HG02642 (cell line): ENCODE measurements around the gene MYPOP.

Experiments
- ATAC-seq: cut with Tn5 transposase; IDR thresholded peaks from one replicate; pipeline ENCODE4 v1.9.1; 2021; ENCODE audit warnings: mild to moderate bottlenecking; ENCODE audit not compliant: unreplicated experiment, poor library complexity

The MYPOP gene, protein sequence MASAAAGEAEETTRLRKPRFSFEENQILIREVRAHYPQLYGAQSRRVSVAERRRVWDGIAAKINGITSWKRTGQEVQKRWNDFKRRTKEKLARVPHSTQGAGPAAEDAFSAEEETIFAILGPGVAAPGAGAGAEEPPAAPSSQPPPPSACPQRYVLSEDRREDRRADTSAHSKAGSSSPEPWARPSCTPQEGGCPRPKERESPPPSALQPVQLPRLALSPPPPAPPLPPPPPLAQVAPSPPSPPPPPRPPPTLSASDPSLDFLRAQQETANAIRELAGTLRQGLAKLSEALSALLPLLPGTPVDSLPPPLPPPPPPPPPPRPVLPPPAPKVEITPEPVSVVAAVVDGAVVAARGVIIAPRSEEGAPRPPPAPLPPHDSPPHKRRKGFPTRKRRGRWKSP

DNA sequence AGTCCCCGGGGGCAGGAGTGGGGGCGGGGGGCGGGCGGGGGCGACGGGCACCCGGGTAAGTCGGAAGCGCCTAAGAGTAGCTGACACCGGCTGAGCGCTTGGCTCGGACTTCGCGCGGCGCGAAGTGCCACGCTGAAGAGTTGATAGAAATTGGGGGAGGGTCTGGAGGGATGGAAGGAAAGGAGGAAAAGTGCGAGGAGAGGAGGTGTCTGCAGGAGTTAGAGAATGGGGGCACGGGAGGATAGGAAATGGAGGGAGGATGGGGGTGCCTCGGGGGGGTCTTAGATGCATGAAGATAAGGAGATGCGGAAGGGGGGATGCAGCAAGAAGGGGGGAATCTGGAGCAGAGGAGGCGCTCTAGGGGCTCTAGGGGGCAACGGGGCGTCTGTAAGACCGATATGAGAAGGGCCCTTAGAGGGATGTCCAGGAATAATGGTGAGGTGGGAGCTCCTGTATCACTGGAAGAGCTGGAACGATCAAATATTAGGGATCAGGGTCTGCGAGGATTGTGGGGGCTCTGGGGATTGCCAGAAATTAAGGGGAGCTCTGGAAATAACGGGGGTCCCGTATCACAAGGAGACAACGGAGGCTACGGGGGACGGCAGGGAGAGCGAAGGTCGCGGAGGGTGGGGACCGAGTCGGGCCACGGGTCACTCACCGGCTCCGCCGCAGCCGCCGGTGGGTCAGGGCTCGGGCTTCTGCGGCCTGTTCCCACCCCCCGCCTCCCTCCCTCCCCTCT, at the start of gene MYPOP:
TSS of gene MYPOP (minus strand) at position 702 of the 739 bp plus-strand sequence. CDS start 840 bp downstream, outside the sequence.
- no peak for ATAC-seq

DNA sequence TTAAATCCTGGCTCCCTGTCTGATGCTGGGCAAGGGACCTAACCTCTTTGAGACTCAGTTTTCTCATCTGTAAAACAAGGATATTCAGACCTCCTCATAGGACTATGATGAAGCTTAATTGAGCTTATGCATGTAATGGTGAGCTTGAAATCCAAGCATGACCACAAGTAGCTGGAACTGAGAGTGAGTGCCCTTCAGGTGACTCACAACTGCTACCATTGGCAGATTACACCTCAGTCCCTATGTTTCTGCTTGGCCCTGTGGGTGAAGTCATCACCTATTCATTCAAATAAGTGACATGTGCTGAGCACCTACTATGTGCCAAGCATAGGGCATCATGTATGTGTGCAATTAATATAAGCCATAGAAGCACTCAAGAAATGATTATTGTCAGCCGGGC, 45.5 kb upstream of the MYPOP start:
- ATAC-seq, result no peak

DNA sequence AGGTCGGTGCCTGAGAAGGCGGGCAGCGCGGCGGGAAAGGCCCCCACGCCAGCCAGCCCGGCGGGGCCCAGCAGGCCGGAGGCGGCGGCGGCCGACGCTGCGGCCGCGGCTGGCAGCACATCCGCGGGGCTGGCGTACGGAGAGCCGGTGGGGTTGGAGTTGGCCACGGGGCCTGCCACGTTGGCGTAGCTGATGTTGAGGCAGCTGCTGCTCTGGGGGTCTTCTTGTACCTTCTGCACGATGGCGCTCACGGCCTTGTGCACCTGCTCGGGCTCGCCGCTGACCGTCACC, 38.0 kb upstream of the MYPOP start:
- no peak for ATAC-seq

DNA sequence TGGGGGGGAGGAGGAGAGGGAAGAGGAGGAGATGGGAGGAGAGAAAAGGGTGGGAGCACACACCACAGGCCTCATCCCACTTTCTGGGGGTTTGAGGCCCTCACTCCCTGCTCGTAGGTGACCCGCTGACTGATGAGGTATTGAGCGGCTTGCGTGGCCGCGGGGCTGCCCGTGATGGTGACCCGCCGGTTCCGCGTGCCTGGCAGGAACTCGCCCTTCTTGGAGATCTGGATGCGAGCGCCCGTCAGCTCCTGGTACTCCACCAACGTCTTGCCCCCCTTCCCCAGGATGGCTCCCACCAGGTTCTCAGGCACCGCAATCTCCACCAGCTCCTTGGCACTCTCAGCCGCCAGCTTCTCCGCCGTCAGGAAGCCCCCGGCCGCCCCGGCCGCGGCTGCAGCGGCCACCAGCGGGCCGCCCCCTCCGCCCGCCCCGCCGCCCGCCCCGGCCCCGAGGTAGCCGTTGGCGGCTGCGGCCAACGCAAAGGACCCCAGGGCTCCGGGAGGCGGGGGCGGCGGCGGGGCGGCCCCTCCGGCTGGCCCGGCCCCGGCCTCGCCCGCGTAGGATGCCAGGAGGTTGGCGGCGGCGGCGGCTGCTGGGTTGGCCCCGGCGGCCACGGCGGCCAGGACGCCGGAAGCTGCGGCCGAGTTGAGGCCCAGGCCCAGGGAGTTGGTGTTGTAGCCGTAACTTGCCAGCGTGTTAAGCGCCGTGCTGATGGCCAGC, 37.5 kb upstream of the MYPOP start:
- ATAC-seq, result no peak

DNA sequence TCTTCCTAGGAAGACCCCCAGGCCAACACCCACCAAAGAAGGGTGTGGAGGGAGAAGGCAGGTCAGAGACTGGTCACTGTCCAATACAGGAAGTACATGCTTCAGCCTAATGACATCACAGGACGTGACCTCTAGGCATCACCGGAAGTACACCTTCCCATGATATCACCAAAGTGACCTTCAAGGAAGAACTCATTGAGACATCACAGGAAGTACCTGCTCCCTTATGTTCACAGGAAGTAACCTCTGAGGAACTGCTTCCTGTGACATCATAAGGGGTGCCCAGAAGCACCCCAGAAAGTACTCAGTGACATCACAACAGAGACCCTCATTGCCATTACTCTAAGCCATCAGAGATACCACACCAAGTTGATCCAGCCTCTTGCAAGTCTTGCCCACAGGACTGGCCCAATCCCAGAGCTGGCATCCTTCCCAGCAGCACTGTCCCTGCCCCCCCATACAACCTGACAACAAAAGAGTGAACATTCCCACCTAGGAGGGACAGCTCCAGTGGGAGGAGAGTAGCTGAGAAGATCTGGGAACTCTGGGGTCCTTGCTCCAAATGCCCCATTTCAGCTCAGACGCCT, 36.4 kb upstream of the MYPOP start:
- ATAC-seq, result no peak

DNA sequence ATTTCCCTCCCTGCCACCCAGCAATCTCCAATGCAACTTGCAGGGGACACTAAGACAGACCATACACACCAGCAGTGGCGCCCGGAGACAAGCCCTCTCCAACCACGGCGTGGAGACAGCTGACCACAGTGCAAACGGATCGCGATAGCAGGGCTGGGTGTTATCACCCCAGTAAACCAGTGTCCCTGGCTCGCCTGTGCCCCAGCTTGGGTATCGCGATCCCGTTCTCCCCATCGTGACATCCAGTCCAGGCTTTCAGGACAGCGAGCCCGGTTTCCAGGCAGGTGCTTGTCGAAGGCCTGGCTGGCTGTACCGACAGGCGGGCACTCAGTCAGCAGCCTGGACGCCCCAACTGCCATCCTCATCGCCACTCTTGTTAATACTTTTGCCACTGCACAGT, 32.9 kb upstream of the MYPOP start:
- no peak for ATAC-seq

DNA sequence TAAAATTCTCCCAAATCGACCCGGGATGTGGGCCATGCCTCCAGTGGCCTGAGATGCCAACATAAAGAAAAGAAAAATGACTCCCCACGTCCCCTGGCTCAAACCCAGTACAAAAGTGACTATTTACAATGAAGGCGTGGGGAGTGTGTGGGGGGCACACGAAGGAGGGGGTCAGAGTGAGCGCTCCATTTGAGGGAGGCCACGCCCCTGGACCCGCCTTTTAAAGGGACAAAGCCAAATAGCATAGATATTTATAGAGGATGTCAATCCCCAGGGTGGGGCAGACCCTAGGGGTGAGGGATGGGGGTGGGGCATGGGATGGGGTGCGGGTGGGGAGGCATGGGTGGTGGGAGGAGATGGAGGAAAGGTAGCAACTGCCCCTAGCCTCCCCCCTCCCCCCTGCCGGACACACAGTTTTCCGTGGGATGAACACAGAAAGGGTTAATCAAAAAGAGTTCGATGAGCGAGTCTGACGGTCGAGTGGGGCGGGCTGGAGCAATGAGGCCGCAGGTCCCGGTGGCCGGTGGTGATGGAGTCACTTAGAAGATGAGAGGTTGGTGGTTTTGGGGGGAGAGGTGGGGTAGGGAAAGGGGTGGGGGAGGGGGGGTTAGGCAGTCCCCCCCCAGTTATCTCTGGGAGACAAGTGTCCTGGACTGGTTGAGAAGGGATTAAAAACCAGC, 32.3 kb upstream of the MYPOP start:
- no peak for ATAC-seq

DNA sequence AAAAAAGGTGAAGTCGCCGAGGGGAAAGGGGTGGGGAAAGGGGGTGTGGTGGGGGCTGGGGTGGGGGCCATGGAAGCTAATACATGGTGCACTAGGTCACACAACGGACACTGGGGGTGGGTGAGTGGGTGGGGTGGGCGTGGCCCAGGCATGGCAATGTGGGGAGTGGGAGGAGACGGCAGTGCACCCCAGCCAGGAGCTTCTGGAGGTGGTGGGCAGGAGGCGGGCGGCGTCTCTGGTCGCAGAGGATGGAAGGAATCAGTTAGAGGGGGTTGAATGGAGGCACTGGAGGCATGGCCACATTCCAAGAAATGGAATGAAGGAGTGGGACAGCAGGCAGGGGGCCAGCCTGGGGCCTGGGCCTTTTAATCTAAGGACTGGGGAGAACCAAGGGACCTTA, 31.3 kb upstream of the MYPOP start:
- ATAC-seq, result no peak

DNA sequence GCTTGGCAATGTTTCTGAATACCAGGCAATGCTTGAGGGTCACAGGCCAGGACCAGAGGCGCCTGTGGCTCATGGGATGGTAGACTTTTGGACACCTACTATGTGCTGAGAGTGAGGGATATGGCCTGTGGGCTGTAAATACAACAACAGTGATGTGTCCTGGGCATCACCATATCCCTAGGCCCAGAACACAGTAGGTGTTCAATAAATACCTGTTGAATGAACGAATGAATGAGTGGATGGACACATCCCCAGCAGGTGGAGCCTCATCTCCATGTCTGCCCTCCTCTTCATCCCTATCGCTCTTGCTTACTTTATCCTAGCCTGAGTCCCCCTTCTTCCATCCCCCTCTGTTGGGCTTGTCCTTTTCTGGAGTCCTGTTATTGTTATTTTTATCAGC, 28.6 kb upstream of the MYPOP start:
- no peak for ATAC-seq

DNA sequence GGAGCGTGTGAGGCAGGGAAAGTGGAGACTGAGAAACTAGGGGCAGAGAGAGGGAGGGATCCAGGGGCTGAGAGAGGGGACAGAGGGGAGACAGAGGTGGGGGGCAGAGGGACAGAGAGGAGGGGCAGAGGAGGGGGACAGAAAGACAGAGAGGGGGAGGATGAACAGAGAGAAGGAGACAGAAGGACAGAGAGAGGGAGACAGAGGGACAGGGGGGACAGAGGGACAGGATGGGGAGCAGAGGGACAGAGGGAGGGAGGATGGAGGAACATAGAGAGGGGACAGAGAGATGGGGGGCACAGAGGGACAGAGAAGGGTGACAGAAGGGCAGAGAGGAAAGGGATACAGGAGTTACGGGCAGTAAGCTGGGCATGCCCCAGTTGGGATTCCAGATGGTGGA, 26.8 kb upstream of the MYPOP start:
- ATAC-seq, result no peak

DNA sequence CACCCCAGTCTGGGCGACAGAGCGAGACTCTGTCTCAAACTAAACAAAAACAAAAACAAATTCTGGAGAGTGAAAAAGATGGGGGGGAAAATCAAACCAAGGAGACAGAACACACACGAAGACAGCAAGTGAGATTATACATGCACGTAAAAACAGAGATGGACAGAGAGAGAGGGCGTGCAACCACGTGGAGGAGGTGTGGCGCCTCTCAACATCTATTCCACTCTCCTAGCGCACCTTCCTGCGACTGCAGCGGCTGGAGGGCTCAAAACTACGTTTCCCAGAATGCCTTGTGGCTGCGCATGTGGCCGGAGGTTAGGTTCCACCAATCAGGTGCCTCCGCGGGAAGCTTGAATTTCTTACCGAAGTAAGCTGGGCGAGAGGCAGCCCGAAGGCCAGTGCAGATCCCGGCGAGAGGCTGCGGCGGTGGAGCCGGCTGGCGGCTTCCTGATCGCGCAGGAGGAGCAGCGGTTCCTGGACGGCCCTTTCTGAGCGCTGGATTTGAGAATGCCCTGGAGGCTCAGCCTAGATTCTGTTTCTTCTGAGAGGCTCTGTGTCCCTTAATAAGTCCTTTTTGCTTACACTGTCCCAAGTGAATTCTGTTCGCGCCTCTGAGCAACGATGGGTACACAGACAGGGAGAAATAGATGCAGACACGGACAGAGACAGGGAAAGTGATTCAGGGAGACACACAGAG, 25.3 kb upstream of the MYPOP start:
- ATAC-seq, result peak; percentile 78

DNA sequence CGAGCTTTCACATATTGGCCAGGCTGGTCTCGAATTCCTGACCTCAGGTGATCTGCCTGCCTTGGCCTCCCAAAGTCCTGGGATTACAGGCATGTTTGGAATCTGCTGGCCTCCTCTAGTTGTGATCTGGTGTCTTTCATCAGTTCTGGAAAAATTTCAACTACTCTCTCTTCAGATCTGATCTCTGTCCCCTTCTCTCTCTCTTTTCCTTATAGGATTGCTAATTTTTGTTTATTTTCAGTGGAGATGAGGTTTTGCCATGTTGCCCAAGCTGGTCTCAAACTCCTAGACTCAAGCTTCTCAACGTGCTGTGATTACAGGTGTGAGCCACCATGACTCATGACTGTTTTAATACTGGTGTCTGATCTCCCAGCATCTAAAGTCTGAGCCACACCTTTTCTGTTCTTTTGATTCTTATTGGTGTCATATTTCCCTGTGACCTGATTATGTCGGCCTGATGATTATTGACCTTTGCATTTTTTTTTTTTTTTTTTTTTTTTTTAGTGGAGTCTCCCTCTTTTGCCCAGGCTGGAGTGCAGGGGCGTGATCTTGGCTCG, 22.6 kb upstream of the MYPOP start:
- ATAC-seq, result no peak

DNA sequence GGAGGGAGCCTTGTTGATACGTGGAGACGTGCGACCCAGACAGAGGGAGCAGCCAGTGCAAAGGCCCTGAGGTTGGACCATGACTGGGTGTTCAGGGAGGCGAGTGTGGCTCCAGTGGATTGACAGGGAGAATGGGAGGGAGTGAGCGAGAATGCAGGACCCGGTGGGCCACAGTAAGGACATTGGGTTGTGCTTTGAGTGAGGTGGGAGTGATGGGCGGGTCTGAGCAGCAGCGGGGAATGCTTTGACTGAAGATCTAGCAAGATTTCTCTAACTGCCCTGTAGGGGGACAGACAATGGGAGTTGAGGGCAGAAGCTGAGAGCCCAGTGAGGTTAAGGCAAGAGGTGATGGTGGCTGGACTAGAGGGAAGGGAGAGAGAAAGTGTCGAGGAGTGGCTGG, 19.9 kb upstream of the MYPOP start:
- no peak for ATAC-seq

DNA sequence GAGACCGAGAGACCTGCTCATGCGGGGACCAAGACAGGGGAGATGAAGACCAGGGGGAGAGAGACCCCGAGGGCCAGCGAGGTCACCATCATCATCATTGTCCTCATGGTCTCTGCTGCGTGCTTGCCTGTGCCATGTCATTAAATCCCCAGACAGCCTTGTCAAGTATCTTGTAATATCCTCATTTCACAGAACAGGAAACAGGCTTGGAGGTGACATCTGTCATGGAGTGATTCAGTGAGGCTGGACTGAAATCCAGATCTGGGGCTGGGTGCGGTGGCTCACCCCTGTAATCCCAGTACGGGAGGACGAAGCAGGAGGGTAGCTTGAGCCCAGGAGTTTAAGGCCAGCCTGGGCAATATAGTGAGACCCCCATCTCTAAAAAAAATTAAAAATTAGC, 18.0 kb upstream of the MYPOP start:
- no peak for ATAC-seq

DNA sequence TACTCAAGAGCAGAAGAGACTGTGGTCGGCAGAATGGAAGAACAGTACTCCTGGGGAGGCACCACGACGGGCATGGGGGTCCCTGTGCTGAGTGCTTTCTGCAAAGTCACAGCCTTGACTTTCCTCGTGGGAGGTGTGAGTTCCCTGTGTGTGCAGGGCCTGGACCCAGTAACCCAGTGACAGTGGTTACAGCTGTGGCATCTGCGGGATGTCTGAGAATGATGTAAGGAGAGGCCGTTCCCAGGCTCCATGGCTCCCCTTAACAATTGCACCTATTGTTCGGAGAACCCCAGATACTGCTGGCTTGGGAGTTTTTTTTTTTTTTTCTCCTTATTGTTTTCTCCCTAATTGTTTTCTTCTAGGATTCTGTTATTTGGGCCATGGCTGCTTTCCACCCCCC, 17.3 kb upstream of the MYPOP start:
- no peak for ATAC-seq

DNA sequence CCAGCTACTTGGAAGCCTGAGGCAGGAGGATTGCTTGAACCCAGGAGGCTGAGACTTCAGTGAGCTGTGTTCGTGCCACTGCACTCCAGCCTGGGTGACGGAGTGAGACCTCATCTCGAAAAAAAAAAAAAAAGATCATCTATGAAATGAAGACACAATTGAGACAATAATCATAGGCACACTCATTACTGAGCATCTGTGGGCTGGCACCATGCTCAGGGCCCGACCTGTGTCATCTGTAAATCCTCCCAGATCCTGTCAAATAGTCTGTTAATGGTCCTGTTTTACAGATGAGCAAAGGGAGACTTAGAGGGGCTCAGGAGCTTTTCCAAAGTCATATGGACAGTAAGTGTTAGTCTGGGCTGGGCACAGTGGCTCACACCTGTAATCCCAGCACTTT, 16.3 kb upstream of the MYPOP start:
- ATAC-seq, result no peak

DNA sequence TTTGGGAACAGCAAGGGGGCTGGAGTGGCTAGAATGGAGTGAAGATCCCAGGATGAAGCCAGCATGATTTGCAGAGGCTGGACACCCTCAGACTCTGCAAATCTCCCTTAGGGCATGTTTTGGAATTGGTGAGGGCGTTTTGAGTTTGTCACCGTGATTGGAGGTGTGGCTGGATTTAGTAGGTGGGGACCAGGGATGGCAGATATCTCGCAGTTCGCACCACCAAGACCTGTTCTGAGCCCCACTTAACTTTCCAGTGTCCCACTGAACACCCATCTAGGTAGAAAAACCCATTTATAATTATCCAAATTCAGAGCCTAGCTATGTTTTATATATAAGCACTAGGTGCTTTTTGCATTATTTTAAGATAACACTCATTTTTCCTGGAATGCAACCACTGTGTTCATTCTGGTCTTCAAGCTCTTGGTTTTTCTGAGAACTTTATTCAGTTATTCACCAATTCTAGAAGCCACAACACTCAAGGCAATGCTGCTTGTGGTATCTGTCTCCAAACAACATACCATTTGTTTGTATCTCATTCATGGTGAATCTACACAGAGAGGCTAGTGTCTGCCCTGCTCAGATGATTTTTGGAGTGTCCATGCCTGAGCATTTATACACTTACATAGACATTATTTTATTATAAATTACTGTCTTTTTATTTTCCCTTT, 15.1 kb upstream of the MYPOP start:
- ATAC-seq, result no peak

DNA sequence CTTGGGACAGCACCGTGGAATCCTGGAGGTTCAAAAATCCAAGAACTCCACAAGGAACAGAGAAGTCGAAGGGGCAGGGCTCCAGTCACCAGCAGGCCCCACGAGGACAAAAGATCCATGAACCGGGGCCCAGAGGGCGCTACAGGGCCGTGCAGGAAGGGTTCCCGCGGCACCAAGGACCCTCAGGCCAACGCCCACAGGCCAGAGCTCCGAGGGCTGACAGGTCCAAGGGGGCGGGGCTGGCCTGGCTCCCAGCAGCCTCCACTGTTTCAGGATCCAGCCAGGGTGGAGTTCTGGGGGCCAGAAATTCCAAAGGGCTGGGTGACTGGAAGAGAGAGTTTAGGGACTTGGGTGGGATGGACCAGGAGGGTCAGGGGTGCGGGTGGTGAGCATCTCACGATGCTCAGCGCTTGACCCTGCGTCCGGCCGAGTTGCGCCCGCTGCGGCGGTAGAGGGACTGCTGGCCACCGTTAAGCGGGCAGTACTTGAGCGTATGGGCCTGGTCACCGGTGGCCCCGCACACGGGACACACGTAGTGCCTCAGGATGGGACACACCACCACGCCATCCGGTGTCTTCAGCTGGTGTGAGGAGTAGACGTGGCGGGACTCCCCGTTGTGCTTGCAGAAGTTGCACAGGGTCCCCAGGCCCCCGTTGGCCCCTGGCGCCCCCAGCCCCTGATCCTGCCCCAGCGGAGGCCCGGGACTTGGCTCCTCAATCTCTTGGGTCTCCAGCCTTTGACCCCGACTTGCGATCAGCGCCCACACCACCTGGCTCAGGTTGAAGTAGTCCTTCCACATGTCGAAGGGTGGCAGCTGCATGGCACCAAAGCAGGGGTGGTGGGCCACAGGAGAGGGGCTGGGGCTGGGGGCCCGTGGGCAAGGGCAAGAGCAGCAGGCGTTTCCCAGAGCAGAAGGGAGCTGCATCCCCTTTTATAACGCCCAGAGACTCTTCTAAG, 11.7 kb upstream of the MYPOP start, which contains the start of gene NANOS2:
TSS of gene NANOS2 (minus strand) at position 905 of the 957 bp plus-strand sequence. CDS start at position 820, 85 bp downstream.
- no peak for ATAC-seq
